H9 (cell line): ENCODE results near the gene MARVELD1. TPM values are rescaled to one million over a fixed set of nuclear protein-coding genes. Genes with fewer than 3 reads are reported as not detected.

Source experiments
- DNase-seq: peaks from one replicate; pipeline ENCODE4 v3.0.0-alpha.2; 2017
- H2AFZ ChIP-seq: one replicate; pipeline ENCODE4 v1.6.1; 2013; ENCODE audit warnings: mild to moderate bottlenecking, low read length, control low read depth, moderate library complexity
- H2AK5ac ChIP-seq: 2 replicates; pipeline ENCODE4 v1.6.1; 2013; ENCODE audit warnings: low read length, control low read depth, mixed read lengths; ENCODE audit not compliant: insufficient read length
- H2BK120ac ChIP-seq: one replicate; pipeline ENCODE4 v1.6.1; 2013; ENCODE audit warnings: low read depth, mild to moderate bottlenecking, low read length, control low read depth, inconsistent platforms; ENCODE audit not compliant: poor library complexity, severe bottlenecking
- H2BK12ac ChIP-seq: 2 replicates; pipeline ENCODE4 v1.6.1; 2013; ENCODE audit warnings: low read length, control low read depth, mixed read lengths, low read depth; ENCODE audit not compliant: insufficient read length
- H2BK15ac ChIP-seq: 2 replicates; pipeline ENCODE4 v1.6.1; 2013; ENCODE audit warnings: low read depth, low read length, control low read depth
- H2BK20ac ChIP-seq: one replicate; pipeline ENCODE4 v1.6.1; 2013; ENCODE audit warnings: low read depth, mild to moderate bottlenecking, low read length, control low read depth, inconsistent platforms; ENCODE audit not compliant: poor library complexity, severe bottlenecking
- H2BK5ac ChIP-seq: 2 replicates; pipeline ENCODE4 v1.6.1; 2013; ENCODE audit warnings: low read length, control low read depth, mixed read lengths; ENCODE audit not compliant: insufficient read length
- H3K14ac ChIP-seq: 2 replicates; pipeline ENCODE4 v1.6.1; 2013; ENCODE audit warnings: low read length, control low read depth; ENCODE audit not compliant: insufficient read depth
- H3K18ac ChIP-seq: 2 replicates; pipeline ENCODE4 v1.6.1; 2013; ENCODE audit warnings: low read depth, mild to moderate bottlenecking, mixed read lengths, low read length, control low read depth; ENCODE audit not compliant: insufficient read length
- H3K23ac ChIP-seq: 2 replicates; pipeline ENCODE4 v1.6.1; 2013; ENCODE audit warnings: low read length, control low read depth, mixed read lengths, low read depth; ENCODE audit not compliant: insufficient read length
- H3K23me2 ChIP-seq: 2 replicates; pipeline ENCODE4 v1.6.1; 2013; ENCODE audit warnings: low read depth, mild to moderate bottlenecking, mixed read lengths, low read length, control low read depth; ENCODE audit not compliant: insufficient read length, poor library complexity, severe bottlenecking
- H3K27ac ChIP-seq: 2 replicates; pipeline ENCODE4 v1.5.1; 2013; ENCODE audit warnings: low read length, control low read depth, mixed read lengths, low read depth; ENCODE audit not compliant: insufficient read length
- H3K27me3 ChIP-seq: 2 replicates; pipeline ENCODE4 v1.6.1; 2013; ENCODE audit warnings: low read length, control low read depth, inconsistent platforms; ENCODE audit not compliant: insufficient read depth
- H3K4ac ChIP-seq: 2 replicates; pipeline ENCODE4 v1.6.1; 2013; ENCODE audit warnings: low read depth, mild to moderate bottlenecking, control low read depth, inconsistent platforms, low read length, moderate library complexity
- H3K4me1 ChIP-seq: 2 replicates; pipeline ENCODE4 v1.6.1; 2013; ENCODE audit warnings: low read length, control low read depth, inconsistent platforms; ENCODE audit not compliant: insufficient read depth
- H3K4me2 ChIP-seq: 2 replicates; pipeline ENCODE4 v1.6.1; 2013; ENCODE audit warnings: low read length, control low read depth, mixed read lengths; ENCODE audit not compliant: insufficient read length, insufficient read depth
- H3K56ac ChIP-seq: 2 replicates; pipeline ENCODE4 v1.6.1; 2013; ENCODE audit warnings: low read depth, mild to moderate bottlenecking, mixed read lengths, low read length, control low read depth; ENCODE audit not compliant: insufficient read length
- H3K79me1 ChIP-seq: 2 replicates; pipeline ENCODE4 v1.6.1; 2013; ENCODE audit warnings: low read depth, mild to moderate bottlenecking, moderate library complexity, low read length, control low read depth, inconsistent platforms; ENCODE audit not compliant: insufficient read depth, poor library complexity, severe bottlenecking
- H3K79me2 ChIP-seq: 2 replicates; pipeline ENCODE4 v1.6.1; 2013; ENCODE audit warnings: low read length, control low read depth, inconsistent platforms; ENCODE audit not compliant: insufficient read depth
- H3K9ac ChIP-seq: 2 replicates; pipeline ENCODE4 v1.6.1; 2013; ENCODE audit warnings: low read length, control low read depth, mixed read lengths; ENCODE audit not compliant: insufficient read length; ENCODE audit errors: extremely low read depth
- H3K9me3 ChIP-seq: one replicate; pipeline ENCODE4 v1.6.1; 2013; ENCODE audit warnings: low read depth, low read length, inconsistent platforms; ENCODE audit not compliant: control insufficient read depth
- H3T11ph ChIP-seq: one replicate; pipeline ENCODE4 v1.6.1; 2013; ENCODE audit warnings: mild to moderate bottlenecking, low read length, control low read depth, inconsistent platforms
- H4K20me1 ChIP-seq: one replicate; pipeline ENCODE4 v1.6.1; 2013; ENCODE audit not compliant: control insufficient read depth, insufficient read length, insufficient read depth
- H4K5ac ChIP-seq: 2 replicates; pipeline ENCODE4 v1.6.1; 2013; ENCODE audit warnings: low read depth, mild to moderate bottlenecking, mixed read lengths, low read length, control low read depth; ENCODE audit not compliant: insufficient read length
- H4K8ac ChIP-seq: replicated peaks from 2 replicates; pipeline ENCODE4 v1.6.1; 2013; ENCODE audit warnings: low read length, control low read depth, mixed read lengths, low read depth; ENCODE audit not compliant: insufficient read length
- H4K91ac ChIP-seq: 2 replicates; pipeline ENCODE4 v1.6.1; 2013; ENCODE audit warnings: low read depth, mild to moderate bottlenecking, moderate library complexity, mixed read lengths, low read length, control low read depth; ENCODE audit not compliant: insufficient read length
- H3K27ac Mint-ChIP-seq, 3 experiments: 2 replicates in 2 of 3; 3 replicates in 1 of 3; pipeline ENCODE4 v1.8.0; 2020 to 2021; ENCODE audit warnings: mixed read lengths in 3 of 3, mild to moderate bottlenecking in 1 of 3, moderate library complexity in 1 of 3
- H3K27me3 Mint-ChIP-seq: 2 replicates; pipeline ENCODE4 v1.8.0; 2021; ENCODE audit warnings: low read depth, mild to moderate bottlenecking, moderate library complexity, mixed read lengths
- H3K36me3 Mint-ChIP-seq, 3 experiments: 2 replicates in 2 of 3; 3 replicates in 1 of 3; pipeline ENCODE4 v1.8.0; 2020 to 2021; ENCODE audit warnings: low read depth in 3 of 3, mixed read lengths in 3 of 3; ENCODE audit not compliant: insufficient read depth in 1 of 3
- H3K4me1 Mint-ChIP-seq, 2 experiments: 2 replicates each; pipeline ENCODE4 v1.8.0; 2020; ENCODE audit warnings: mixed read lengths in 2 of 2
- H3K4me3 Mint-ChIP-seq, 2 experiments: 2 replicates in 1 of 2; 3 replicates in 1 of 2; pipeline ENCODE4 v1.8.0; 2020 to 2021; ENCODE audit warnings: mild to moderate bottlenecking in 2 of 2, mixed read lengths in 2 of 2, moderate library complexity in 1 of 2
- H3K9me3 Mint-ChIP-seq, 2 experiments: 2 replicates in 1 of 2; 3 replicates in 1 of 2; pipeline ENCODE4 v1.8.0; 2020; ENCODE audit warnings: mild to moderate bottlenecking in 2 of 2, mixed read lengths in 2 of 2, moderate library complexity in 1 of 2
- WGBS: extraction: QIAGEN DNeasy Blood & Tissue Kit; methylation state at CpG from one replicate; pipeline ENCODE4 v1.1.7; 2013; ENCODE audit warnings: missing lambda C conversion rate, low lambda C conversion rate, mixed read lengths; ENCODE audit not compliant: insufficient read length; ENCODE audit errors: extremely low coverage; 5-methylcytosine and 5-hydroxymethylcytosine counted together
- total RNA-seq: library from RNA; stranded (reverse); gene quantifications from 2 replicates; pipeline ENCODE4 v1.2.1, GENCODE V29; 2021
- TF ChIP-seq, protein P1 (sequence below): fragments of 200-600 bp; sonication (generic); conservative IDR thresholded peaks from 3 replicates; pipeline ENCODE4 v1.8.0; 2021; ENCODE audit warnings: antibody characterized with exemption, mild to moderate bottlenecking

The MARVELD1 gene
- total RNA-seq, 1 experiment from 2014 or later: 26.7 TPM

DNA sequence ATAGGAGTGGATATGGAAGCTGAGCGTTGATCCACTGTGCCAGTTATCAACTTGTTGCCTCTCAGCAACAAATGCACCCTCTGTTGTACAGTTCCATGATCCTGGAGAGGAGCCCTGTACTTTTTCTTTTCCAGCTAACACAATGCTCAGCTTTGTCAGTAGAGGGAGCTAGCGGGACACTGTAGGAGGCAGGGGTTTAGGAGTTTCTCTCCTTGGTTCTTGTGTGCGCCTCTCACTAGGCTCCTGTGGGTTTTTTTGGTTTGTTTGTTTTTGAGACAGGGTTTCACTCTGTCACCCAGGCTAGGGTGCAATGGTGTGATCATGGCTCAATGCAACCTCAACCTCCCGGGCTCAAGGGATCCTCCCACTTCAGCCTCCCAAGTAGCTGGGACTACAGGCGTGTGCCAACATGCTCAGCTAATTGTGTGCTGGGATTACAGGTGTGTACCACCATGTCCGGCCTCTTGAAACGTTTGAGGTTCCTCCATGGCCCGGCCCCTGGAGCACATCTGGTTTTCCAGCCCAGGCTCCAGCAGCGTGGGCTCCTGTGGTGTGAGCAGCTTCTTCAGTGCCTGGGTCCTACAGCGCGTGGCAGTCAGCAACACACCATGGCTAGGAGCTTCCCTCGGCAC is 12.0 kb upstream of the MARVELD1 start:
- Histone ChIP-seq H2BK20ac (no peak overlapping the region), H4K91ac (no peak overlapping the region), H3K4ac (no peak overlapping the region), H3T11ph (no peak overlapping the region), H3K27ac (no peak overlapping the region), H2BK120ac (no peak overlapping the region), H3K4me2 (no peak overlapping the region), H3K23ac (no peak overlapping the region), H2BK5ac (no peak overlapping the region), H2AK5ac (no peak overlapping the region), H3K56ac (no peak overlapping the region), H2BK15ac (no peak overlapping the region; the same call in 1 of the 2 replicates), H4K5ac (no peak overlapping the region), H3K14ac (no peak overlapping the region), H3K9me3 (no peaks in the 10 kb centered on the region), H2AFZ (no peak overlapping the region), H4K8ac (no peak overlapping the region), H3K79me2 (no peaks in the 10 kb centered on the region), H3K23me2 (no peaks in the 10 kb centered on the region), H3K9ac (no peak overlapping the region), H3K4me1 (no peaks in the 10 kb centered on the region), H3K18ac (no peak overlapping the region), H3K27me3 (no peaks in the 10 kb centered on the region), H2BK12ac (no peak overlapping the region), H4K20me1 (no peaks in the 10 kb centered on the region), H3K79me1 (no peaks in the 10 kb centered on the region)
- Mint-ChIP-seq H3K36me3 (no peaks in the 10 kb centered on the region), H3K4me1 (peaks cover 0 to 2% of the 10 kb centered on the region in 2 experiments; a peak in 1 of 4 replicates), H3K27ac (no peak overlapping the region), H3K27me3 (peaks cover 7% of the 10 kb centered on the region), H3K4me3 (no peak overlapping the region), H3K9me3 (no peaks in the 10 kb centered on the region)
- DNase-seq: peak; percentile 70
- TF ChIP-seq, protein P1, sequence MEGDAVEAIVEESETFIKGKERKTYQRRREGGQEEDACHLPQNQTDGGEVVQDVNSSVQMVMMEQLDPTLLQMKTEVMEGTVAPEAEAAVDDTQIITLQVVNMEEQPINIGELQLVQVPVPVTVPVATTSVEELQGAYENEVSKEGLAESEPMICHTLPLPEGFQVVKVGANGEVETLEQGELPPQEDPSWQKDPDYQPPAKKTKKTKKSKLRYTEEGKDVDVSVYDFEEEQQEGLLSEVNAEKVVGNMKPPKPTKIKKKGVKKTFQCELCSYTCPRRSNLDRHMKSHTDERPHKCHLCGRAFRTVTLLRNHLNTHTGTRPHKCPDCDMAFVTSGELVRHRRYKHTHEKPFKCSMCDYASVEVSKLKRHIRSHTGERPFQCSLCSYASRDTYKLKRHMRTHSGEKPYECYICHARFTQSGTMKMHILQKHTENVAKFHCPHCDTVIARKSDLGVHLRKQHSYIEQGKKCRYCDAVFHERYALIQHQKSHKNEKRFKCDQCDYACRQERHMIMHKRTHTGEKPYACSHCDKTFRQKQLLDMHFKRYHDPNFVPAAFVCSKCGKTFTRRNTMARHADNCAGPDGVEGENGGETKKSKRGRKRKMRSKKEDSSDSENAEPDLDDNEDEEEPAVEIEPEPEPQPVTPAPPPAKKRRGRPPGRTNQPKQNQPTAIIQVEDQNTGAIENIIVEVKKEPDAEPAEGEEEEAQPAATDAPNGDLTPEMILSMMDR: peak; percentile 90
- WGBS: no CpG with 5 or more reads among the region's 12 CpGs
